ENCODE measurements around the gene HMGXB3.

DNA sequence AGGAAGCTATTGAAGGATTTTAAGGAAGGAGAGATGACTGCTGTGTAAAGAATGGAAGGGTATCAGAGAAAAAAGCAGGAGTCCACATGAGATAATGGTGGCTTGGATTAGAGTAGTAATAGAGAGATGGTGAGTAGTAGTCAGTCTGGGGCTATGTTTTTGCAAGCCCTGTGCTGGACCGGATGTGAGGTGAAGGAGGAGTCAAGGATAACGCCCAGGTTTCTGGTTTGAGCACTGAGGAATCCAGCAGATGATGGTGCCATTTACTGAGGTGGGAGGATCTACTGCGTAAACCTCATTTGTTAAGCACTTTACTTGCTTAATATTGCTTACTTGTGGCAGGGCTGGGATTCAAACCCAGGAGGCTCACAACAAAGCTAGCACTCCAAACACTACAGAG, 1.2 kb upstream of the HMGXB3 start:
- no peak for TF ChIP-seq CTCF (IDR thresholded peaks at IDR 0.05 in 4 of 5, conservative IDR thresholded peaks at IDR 0.05 in 1 of 5)
- no peak for TF ChIP-seq POLR2A (IDR thresholded peaks at IDR 0.05)
